Activated naive CD4-positive, alpha-beta T cell (primary cell): ENCODE results near the gene HOXB7.

Experiments
- DNase-seq, 4 experiments: peaks; one replicate each; lab custom pipeline; 2025; lab: John Stamatoyannopoulos, UW

Gene HOXB7

DNA sequence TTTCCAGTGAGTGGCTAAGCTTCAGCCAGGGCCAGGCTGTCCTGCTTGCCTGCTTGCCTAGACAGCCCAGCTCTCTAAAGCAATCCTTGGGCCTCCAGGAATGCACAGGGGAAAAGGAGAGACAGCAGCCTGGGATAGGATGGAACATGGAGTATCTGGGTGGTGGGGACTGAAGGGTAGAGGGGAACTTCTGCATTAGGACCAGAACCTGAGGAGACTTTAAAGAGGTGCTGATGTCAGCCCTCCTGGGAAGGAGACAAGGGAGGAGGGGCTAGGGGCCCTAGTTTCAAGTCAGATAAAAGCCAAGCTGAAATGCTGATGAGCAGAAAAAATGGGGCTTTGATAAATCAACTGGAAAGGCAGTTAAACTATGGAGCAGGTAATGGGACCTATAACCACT lies 1.8 kb downstream of the HOXB7 start:
- DNase-seq = no peak

GRCh38 chr17:48608494-48608834 lies 2.4 kb downstream of the HOXB7 start:
- DNase-seq = no peak

- DNase-seq = no peak
These were observed 3.8 kb downstream of the HOXB7 start for GRCh38 chr17:48606892-48607614.

GRCh38 chr17:48605991-48606891 lies 4.6 kb downstream of the HOXB7 start:
- DNase-seq = no peak

- DNase-seq = no peak
These were observed 5.4 kb downstream of the HOXB7 start for GRCh38 chr17:48605409-48605919.

- DNase-seq = no peak
These were observed 6.0 kb downstream of the HOXB7 start, which contains the start of gene HOXB6 for GRCh38 chr17:48604770-48605329. HOXB6 (minus strand) TSS chr17:48604986; CDS start chr17:48598150, 6,836 bp downstream.

DNA sequence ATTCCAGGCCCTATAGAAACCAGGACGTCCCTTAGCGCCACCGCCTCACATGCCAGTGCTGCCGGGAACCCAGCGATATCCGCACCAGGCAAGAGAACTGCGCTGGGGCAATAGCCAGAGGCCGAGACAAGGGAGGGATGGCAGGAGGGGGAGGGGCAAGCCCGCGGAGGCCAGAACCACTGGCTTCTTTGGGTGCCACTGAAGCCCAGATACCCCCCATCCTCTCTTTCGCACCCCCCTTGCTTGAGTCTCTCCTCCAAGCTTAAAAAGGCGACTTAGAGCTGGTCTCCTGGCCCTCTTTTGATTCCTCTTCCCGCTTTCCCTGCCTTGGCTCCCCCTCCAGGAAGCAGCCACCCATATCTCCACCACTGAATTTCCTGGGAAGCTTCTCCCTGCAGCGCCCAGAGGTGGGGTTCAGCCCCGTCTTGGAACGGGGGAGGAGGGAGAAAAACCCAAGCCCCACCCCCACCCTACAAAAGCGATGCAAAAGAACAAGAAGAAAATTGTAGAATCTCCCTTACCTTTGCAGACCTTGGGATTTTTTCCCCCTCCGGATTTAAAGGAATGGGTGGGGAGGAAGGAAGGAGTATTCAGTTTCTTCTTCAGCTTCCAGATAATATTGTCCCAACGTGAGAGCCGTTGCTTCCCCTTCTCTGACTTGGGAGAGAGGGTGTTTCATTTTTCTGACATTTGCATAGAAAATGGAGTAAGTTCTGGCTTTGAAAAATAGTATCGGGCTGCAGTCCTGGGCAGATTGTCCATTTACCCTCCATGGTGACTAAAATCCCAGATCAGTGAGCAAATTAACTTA lies 6.7 kb downstream of the HOXB7 start:
- no peak for DNase-seq

DNA sequence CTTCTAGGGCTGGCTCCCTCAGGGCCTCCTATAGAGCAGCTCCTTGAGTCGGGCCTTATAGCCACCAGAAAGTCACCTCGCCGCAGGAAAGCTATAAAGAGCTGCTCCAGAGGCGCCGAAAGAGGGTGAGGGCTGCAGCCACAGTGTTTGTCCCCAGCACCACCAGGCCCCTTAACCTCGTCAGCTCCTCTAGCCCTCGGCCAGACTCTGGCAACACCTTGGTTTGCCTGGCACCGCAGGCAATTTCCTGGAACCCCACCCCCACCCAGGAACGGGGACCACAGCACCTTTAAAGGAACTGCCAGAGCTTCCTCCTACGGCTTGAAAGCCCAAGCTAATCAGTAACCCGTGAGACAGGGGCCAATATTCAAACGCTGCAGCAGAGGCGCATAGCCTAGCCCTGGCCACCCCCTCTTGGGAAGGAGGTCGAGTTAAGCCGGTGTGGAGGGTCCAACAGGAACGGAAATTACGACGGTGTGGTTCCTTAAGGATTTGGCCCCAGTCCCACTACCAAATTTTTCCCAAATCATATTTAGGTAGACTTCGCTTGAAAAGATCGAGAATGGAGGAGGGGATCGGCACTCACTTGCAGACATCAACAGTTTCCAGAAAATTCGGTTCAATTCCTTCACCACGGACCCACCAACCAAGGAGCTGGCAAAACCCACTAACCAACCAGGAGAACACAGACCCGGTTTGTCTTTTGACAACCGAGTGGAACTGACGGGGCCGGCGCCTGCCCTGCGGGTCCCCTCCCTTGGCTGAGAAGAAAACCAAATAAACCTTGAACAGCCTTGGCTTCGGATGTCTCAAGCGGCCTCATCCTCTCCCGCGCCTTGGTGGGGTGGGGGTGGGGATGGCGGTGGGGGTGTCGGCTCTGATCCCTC lies 9.0 kb downstream of the HOXB7 start:
- no peak for DNase-seq

DNA sequence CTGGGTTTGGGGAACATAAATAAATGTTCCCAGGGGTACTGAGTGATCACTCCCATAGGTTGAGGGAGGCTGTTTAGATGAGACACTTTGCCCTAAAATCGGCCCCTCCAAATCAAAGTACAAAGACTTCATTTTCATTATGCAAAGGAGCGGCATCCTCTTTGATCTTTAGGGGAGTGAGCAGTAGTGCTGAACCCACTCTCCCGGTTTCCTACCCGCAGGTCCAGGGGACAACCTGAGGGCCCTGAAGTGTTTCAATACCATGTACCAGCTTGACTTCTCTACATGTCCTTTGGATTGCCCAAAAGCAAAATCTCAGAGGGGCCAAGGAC lies 9.6 kb downstream of the HOXB7 start:
- DNase-seq = no peak

DNA sequence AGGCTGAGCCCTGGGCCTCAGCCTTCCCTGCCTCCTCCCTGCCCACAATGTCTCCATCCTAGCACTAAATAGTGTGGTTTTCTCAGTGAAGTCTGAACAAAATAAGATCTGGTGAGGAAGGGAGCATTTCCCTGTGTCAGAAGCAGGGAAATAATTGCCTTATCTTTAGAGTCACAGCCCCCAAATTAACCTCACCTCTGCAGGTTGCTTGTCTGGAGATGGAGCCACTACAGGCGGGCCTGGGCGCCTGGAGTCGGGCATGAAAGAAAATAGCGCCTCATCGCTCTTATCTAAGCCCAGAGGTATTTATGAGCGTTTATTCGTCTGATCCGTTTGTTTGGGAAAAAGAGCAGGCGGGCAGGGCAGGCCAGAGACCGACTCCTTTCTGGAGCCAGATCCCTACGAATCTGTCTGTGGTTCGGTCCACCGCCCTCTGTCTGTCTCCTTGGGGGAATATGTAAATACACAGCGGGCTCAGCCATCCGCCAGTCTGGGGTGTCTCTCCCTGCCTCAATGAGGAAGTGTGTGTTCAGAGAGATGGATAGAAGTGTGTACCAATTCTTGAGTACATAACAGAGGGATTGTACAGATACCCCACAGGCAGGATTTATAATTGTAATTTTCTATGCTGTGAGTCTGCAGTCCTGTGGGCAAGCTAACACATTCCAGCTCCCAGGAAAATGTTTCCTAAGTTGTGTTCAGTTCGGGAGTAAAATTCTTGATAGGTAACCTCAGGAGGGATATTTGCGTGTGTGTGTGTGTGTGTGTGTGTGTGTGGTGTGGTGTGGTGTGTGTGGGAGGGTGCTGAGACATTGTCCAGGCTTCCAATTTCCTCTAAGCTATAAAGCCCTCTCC lies 10.3 kb downstream of the HOXB7 start:
- no peak for DNase-seq

GRCh38 chr17:48599354-48599753 lies 11.5 kb downstream of the HOXB7 start:
- no peak for DNase-seq

GRCh38 chr17:48598736-48599135 lies 12.1 kb downstream of the HOXB7 start:
- DNase-seq = no peak

GRCh38 chr17:48597778-48598631 lies 12.8 kb downstream of the HOXB7 start:
- peak in 1 of 4 experiments; percentile 29 for DNase-seq

GRCh38 chr17:48597528-48597777 lies 13.4 kb downstream of the HOXB7 start:
- no peak for DNase-seq

DNA sequence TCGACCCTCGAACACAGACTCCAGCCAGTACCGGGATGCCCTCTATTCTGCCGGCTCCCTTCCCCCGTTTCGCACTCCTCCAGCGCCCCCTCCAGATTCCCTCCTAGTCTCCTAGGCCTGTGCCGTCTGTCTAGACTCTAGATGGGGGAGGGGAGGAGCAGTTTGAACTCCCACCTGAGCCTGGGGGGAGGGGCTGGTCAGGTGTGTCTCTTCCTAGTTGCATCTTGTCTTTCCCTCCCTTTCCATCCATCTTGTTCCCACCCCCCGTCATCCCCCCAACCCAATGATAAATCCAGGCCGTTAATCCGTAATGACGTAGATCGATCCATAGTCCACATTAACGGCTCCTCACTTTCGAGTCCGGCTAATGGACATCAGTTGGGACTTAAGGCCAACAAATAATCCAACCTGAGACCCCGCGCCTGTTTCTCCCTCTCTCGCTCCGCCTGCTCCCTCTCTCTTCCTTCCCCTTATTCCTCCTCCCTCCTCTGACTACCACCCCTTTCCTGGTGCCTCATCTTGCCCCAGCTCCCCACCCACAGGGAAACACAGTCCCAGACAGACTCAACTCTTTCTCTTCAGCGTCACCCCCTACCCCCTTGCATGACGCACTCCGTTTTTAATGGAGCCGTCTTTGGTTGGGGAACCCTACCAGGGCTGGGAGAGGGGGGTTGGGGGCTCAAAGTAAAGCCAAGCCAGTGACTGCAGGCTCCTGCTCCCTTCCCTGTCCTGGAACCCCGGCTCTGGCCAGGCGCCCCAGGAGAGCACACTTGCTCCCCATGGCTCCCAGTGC lies 13.9 kb downstream of the HOXB7 start:
- DNase-seq = no peak

- peak in 1 of 4 experiments; percentile 23 for DNase-seq
These were observed 14.7 kb downstream of the HOXB7 start for GRCh38 chr17:48596000-48596734.

- no peak for DNase-seq
These were observed 15.4 kb downstream of the HOXB7 start for GRCh38 chr17:48595278-48595999.
